SIG-M5 treated with dmso at 0.1 percent for 504 hours (cell line): ENCODE results near the gene MREG.

ENCODE experiments used
- DNase-seq: peaks from one replicate; lab custom pipeline; 2025; ENCODE audit not compliant: unreplicated experiment; lab: John Stamatoyannopoulos, UW

The MREG gene

GRCh38 chr2:215898363-215898762 is 115.0 kb downstream of the MREG start:
- no peak for DNase-seq

- no peak for DNase-seq
Observed at GRCh38 chr2:215896921-215897320, 116.4 kb downstream of the MREG start.

- DNase-seq = no peak
Observed at GRCh38 chr2:215895330-215895729, 118.0 kb downstream of the MREG start.
